GM23338 (cell line): ENCODE data around the gene NPHP1. TPM values are rescaled to one million over a fixed set of nuclear protein-coding genes. Genes with fewer than 3 reads are reported as not detected.
"Not testable (repeated sequence)": the region's sequence is repeated elsewhere in the genome, so short reads cannot be mapped to it uniquely, and the experiment has no call there.

Experiments used
- ATAC-seq: fragments of 200-7000 bp; cut with Tn5 transposase; 3 replicates; pipeline ENCODE4 v1.9.1; 2020
- DNase-seq: peaks from one replicate; pipeline ENCODE4 v3.0.0-alpha.2; 2015; ENCODE audit warnings: low spot score
- H2AFZ ChIP-seq: fragments of 200-600 bp; sonication (generic); 2 replicates; pipeline ENCODE4 v1.8.0; 2016; ENCODE audit warnings: antibody characterized with exemption, mild to moderate bottlenecking, moderate library complexity
- H3F3A ChIP-seq: fragments of 200-600 bp; sonication (generic); replicated peaks from 2 replicates; pipeline ENCODE4 v1.8.0; 2017; ENCODE audit warnings: antibody characterized with exemption, mixed run types, low read depth
- H3K27ac ChIP-seq: fragments of 200-600 bp; sonication (generic); 2 replicates; pipeline ENCODE4 v1.6.1; 2016; ENCODE audit warnings: low read depth
- H3K27me3 ChIP-seq: fragments of 200-600 bp; sonication (generic); 2 replicates; pipeline ENCODE4 v1.8.0; 2016; ENCODE audit warnings: mild to moderate bottlenecking, mixed run types, moderate library complexity; ENCODE audit not compliant: insufficient read depth
- H3K36me3 ChIP-seq: fragments of 200-600 bp; sonication (generic); 2 replicates; pipeline ENCODE4 v1.8.0; 2016; ENCODE audit warnings: mild to moderate bottlenecking; ENCODE audit not compliant: insufficient read depth
- H3K4me1 ChIP-seq: fragments of 200-600 bp; sonication (generic); 2 replicates; pipeline ENCODE4 v1.8.0; 2016; ENCODE audit warnings: mild to moderate bottlenecking, moderate library complexity; ENCODE audit not compliant: insufficient read depth
- H3K4me2 ChIP-seq: fragments of 200-600 bp; sonication (generic); 2 replicates; pipeline ENCODE4 v1.7.1; 2017; ENCODE audit warnings: mixed run types
- H3K4me3 ChIP-seq: fragments of 200-600 bp; sonication (generic); 2 replicates; pipeline ENCODE4 v1.6.1; 2016; ENCODE audit warnings: mixed run types
- H3K79me2 ChIP-seq: fragments of 200-600 bp; sonication (generic); replicated peaks from 2 replicates; pipeline ENCODE4 v1.8.0; 2017; ENCODE audit warnings: mild to moderate bottlenecking; ENCODE audit not compliant: insufficient read depth
- H3K9me2 ChIP-seq: fragments of 200-600 bp; sonication (generic); 2 replicates; pipeline ENCODE4 v1.8.0; 2017; ENCODE audit not compliant: insufficient read depth
- H4K20me1 ChIP-seq: fragments of 200-600 bp; sonication (generic); replicated peaks from 2 replicates; pipeline ENCODE4 v1.8.0; 2017; ENCODE audit warnings: mild to moderate bottlenecking; ENCODE audit not compliant: insufficient read depth
- H3K27ac Mint-ChIP-seq: 2 replicates; pipeline ENCODE4 v1.8.0; 2020; ENCODE audit warnings: inconsistent platforms, mild to moderate bottlenecking, moderate library complexity, mixed read lengths
- H3K27me3 Mint-ChIP-seq: 3 replicates; pipeline ENCODE4 v1.8.0; 2022; ENCODE audit warnings: low read depth, mild to moderate bottlenecking, moderate library complexity, mixed read lengths, inconsistent platforms; ENCODE audit not compliant: insufficient read depth, poor library complexity
- H3K36me3 Mint-ChIP-seq: 3 replicates; pipeline ENCODE4 v1.8.0; 2021; ENCODE audit warnings: low read depth, mild to moderate bottlenecking, inconsistent platforms, moderate library complexity, mixed read lengths
- H3K4me1 Mint-ChIP-seq: 3 replicates; pipeline ENCODE4 v1.8.0; 2020; ENCODE audit warnings: mild to moderate bottlenecking, inconsistent platforms, mixed read lengths
- H3K4me3 Mint-ChIP-seq: 3 replicates; pipeline ENCODE4 v1.8.0; 2021; ENCODE audit warnings: moderate library complexity, mild to moderate bottlenecking, inconsistent platforms, mixed read lengths
- H3K9me3 Mint-ChIP-seq: 3 replicates; pipeline ENCODE4 v1.8.0; 2020; ENCODE audit warnings: moderate library complexity, mild to moderate bottlenecking, inconsistent platforms, mixed read lengths
- ZNF462 ChIP-seq: fragments of 250-450 bp; sonication (Bioruptor Pico); IDR thresholded peaks from 2 replicates; pipeline ENCODE4 v1.5.0; 2020; ENCODE audit warnings: mild to moderate bottlenecking, moderate library complexity
- polyA plus RNA-seq: library from polyadenylated mRNA; unstranded; fragments of >200 nt; fragmentation: Nextera tagmentation; extraction: Ambion mirVana; gene quantifications from 2 replicates; pipeline ENCODE4 v1.2.1, GENCODE V29; 2016
- total RNA-seq: library from RNA; depleted of rRNA; stranded (reverse); fragments of >200 nt; shearing (Covaris generic); gene quantifications from 2 replicates; pipeline ENCODE4 v1.2.3, GENCODE V29; 2014

Gene NPHP1
- total and polyA plus RNA-seq, 2 experiments from 2014 or later: 4.6 to 10.0 TPM

- no peak for TF ChIP-seq ZNF462 (CRISPR knock-in tag)
Observed at GRCh38 chr2:110204408-110205385, at the start of gene NPHP1 (continued).

GRCh38 chr2:110248081-110248795 lies 43.4 kb upstream of the NPHP1 start:
- ATAC-seq: not testable (repeated sequence)

GRCh38 chr2:110245488-110246435 lies 40.9 kb upstream of the NPHP1 start:
- H3K27ac ChIP-seq, H3K27ac Mint-ChIP-seq, H3K4me3 Mint-ChIP-seq: not testable (repeated sequence)

More at GRCh38 chr2:110248081-110248795, 43.4 kb upstream of the NPHP1 start:
- not testable (repeated sequence) for H3K4me1 Mint-ChIP-seq, H4K20me1 ChIP-seq, H3K36me3 ChIP-seq, H3K27ac Mint-ChIP-seq, H3K9me3 Mint-ChIP-seq, H3K27me3 Mint-ChIP-seq, H2AFZ ChIP-seq, H3K4me1 ChIP-seq, H3K36me3 Mint-ChIP-seq, H3F3A ChIP-seq, H3K4me3 ChIP-seq, H3K79me2 ChIP-seq, DNase-seq, H3K27ac ChIP-seq, H3K4me3 Mint-ChIP-seq, H3K27me3 ChIP-seq, H3K4me2 ChIP-seq, H3K9me2 ChIP-seq

GRCh38 chr2:110243283-110243682 lies 38.5 kb upstream of the NPHP1 start:
- not testable (repeated sequence) for H3K36me3 ChIP-seq, H3K4me1 Mint-ChIP-seq, H3K4me3 ChIP-seq, H2AFZ ChIP-seq, H3K4me3 Mint-ChIP-seq, H3K9me3 Mint-ChIP-seq, H4K20me1 ChIP-seq, H3F3A ChIP-seq, H3K27me3 ChIP-seq, H3K27me3 Mint-ChIP-seq, ATAC-seq, H3K27ac Mint-ChIP-seq, DNase-seq, H3K9me2 ChIP-seq, H3K79me2 ChIP-seq, H3K4me2 ChIP-seq, H3K36me3 Mint-ChIP-seq, H3K27ac ChIP-seq, H3K4me1 ChIP-seq

More at GRCh38 chr2:110245488-110246435, 40.9 kb upstream of the NPHP1 start:
- ATAC-seq: peak; percentile 90
- H3K36me3 ChIP-seq, H3K9me2 ChIP-seq, H3K27me3 ChIP-seq, H3F3A ChIP-seq, H3K79me2 ChIP-seq, H3K27me3 Mint-ChIP-seq, H2AFZ ChIP-seq, H4K20me1 ChIP-seq, H3K4me3 ChIP-seq, H3K4me1 ChIP-seq, H3K4me1 Mint-ChIP-seq, H3K9me3 Mint-ChIP-seq, DNase-seq, H3K4me2 ChIP-seq, H3K36me3 Mint-ChIP-seq: not testable (repeated sequence)
